ENCODE data around the gene NEK9.

The NEK9 gene

DNA sequence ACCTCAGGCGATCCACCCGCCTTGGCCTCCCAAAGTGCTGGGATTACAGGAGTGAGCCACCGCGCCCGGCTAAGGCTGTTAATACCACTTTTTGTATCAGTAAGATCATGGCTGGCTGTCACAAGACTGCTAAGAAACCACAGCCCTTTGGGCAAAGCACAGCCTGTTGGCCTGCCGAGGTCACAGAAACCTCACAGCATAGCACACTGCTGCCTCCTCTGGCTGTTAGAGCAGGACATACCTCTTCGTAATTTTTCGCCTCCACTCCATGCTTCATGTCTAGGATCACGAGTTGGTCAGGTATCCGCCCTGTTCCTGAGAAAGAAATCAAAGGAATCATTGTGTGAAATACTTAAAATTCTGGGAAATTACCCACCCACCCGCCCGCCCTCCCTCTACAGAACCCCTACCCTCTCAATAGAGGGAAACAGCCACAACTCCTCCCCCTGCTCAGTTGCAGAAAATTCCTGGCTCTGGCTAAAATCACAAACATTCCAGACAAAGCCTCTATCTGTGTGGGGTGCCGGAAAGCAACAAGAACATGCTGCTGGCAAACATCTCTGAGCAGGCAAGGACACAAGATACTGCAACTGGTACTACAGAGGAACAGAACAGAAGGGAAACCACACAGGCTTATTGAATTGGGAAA lies 20.7 kb upstream of the NEK9 start:
- TF ChIP-seq, protein P1, sequence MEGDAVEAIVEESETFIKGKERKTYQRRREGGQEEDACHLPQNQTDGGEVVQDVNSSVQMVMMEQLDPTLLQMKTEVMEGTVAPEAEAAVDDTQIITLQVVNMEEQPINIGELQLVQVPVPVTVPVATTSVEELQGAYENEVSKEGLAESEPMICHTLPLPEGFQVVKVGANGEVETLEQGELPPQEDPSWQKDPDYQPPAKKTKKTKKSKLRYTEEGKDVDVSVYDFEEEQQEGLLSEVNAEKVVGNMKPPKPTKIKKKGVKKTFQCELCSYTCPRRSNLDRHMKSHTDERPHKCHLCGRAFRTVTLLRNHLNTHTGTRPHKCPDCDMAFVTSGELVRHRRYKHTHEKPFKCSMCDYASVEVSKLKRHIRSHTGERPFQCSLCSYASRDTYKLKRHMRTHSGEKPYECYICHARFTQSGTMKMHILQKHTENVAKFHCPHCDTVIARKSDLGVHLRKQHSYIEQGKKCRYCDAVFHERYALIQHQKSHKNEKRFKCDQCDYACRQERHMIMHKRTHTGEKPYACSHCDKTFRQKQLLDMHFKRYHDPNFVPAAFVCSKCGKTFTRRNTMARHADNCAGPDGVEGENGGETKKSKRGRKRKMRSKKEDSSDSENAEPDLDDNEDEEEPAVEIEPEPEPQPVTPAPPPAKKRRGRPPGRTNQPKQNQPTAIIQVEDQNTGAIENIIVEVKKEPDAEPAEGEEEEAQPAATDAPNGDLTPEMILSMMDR (IDR thresholded peaks at IDR 0.05; ENCODE audit: insufficient read depth, low read depth, low read length, missing control alignments): peak; percentile 52
- DNase-seq (ENCODE audit: low read depth): peak; percentile 64
- H3K4me3 ChIP-seq (ENCODE audit: low read length): no peak overlapping the region

DNA sequence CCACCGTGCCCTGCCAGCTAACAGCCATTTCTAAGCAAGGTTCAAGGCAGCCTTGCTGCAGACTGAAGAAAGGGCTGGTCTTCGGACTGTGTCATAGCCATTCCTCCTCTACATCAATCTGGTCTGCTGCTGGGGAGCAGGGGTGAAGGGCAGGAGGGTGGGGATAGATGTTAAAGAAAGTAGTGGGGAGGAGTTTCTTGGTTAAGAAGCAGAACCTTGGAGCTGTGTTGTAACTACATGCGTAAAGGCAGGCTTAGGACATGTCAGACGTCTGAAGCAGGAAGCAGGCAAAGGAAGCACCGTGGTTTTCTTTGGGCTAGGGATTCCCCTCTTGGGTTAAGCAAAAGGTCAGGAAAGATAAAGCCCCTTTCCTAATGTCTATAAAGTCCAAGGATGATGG lies 18.1 kb upstream of the NEK9 start:
- DNase-seq (ENCODE audit: low read depth): no peak
- TF ChIP-seq, protein P1 (IDR thresholded peaks at IDR 0.05; ENCODE audit: insufficient read depth, low read depth, low read length, missing control alignments): no peak
- H3K4me3 ChIP-seq (ENCODE audit: low read length): no peak overlapping the region

GRCh38 chr14:75143761-75144527 lies 17.1 kb upstream of the NEK9 start:
- TF ChIP-seq, protein P1 (IDR thresholded peaks at IDR 0.05; ENCODE audit: insufficient read depth, low read depth, low read length, missing control alignments): no peak
- no peak overlapping the region for H3K4me3 ChIP-seq (ENCODE audit: low read length)
- no peak for DNase-seq (ENCODE audit: low read depth)

DNA sequence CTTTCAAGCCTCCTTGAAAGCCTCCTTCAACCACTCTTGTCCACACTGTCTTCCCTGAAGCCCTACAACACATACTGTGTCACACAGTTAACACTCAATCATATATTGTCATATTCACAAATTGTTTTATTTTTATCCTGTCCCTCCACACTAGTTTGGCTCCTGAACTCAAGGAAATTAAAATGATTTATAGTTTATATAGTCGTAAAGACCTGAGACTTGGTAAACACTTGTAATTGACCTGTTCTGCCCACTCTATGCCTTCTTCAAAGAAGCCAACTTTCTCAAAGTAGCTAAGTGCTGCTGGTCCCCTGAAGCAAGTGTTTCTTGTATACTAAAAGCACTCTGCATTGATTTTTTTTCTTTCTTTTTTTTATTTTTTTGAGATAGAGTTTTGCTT lies 15.6 kb upstream of the NEK9 start:
- TF ChIP-seq, protein P1 (IDR thresholded peaks at IDR 0.05; ENCODE audit: insufficient read depth, low read depth, low read length, missing control alignments): no peak
- no peak overlapping the region for H3K4me3 ChIP-seq (ENCODE audit: low read length)
- no peak for DNase-seq (ENCODE audit: low read depth)

GRCh38 chr14:75141967-75142366 lies 15.1 kb upstream of the NEK9 start:
- no peak overlapping the region for H3K4me3 ChIP-seq (ENCODE audit: low read length)
- TF ChIP-seq, protein P1 (IDR thresholded peaks at IDR 0.05; ENCODE audit: insufficient read depth, low read depth, low read length, missing control alignments): peak; percentile 22
- DNase-seq (ENCODE audit: low read depth): no peak

- TF ChIP-seq, protein P1 (IDR thresholded peaks at IDR 0.05; ENCODE audit: insufficient read depth, low read depth, low read length, missing control alignments): no peak
- DNase-seq (ENCODE audit: low read depth): no peak
- no peak overlapping the region for H3K4me3 ChIP-seq (ENCODE audit: low read length)
These were observed 14.2 kb upstream of the NEK9 start for GRCh38 chr14:75141062-75141461.

Measured in epithelial cell of esophagus (primary cell).